Stimulated activated CD4-positive, alpha-beta T cell treated with anti-CD3 and anti-CD28 coated beads, Interleukin-1b, Interleukin-23, amount 100 ng/mL, for 4 hours (primary cell): ENCODE results near the gene DNM1.
A peak's percentile ranks its signal among the peaks of the same experiment; 100 is the strongest.
"Not testable (repeated sequence)": the region's sequence is repeated elsewhere in the genome, so short reads cannot be mapped to it uniquely, and the experiment has no call there.

Experiments used
- DNase-seq, 2 donors: peaks; one replicate each; pipeline ENCODE4 v3.0.0-alpha.2; 2020; ENCODE audit warnings: low read depth in 2 of 2

DNM1 gene

DNA sequence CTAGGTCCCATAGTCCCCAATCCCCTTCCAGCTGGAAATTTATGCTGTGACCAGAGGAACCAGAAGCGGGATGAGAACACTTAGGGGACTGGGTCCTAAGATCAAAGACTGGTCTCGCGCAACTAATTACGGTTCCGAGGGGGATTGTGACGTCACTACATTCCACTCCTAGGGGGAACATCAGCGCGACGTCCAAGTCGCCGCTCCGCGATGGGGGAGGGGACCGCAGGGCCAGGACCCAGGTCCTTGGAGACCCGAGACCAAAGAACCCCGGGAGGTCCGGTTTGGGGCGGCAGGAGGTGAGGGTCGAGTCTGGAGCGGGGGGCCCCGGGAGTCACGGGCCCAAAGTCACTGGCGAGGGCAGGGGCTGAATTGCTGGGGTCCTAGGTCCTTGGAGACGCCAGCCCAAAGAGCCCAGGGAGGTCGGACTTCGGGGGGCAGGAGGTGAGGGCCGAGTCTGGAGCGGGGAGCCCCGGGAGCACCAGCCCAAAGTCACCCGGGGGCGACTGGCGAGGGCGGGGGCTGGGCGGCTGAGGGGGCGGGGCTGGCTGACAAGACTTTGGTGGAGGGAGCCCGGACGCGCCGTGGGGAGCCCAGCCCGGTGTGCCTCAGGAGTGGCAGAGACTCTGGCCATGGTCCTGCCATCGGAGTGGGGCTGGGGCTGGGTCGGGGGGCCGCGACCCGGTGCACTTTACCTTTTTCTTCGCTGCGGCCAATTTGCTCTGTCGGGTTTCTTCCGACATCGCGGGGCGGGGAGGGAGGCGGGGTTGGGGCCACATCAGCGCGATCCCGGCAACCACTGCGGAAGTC is 72.2 kb downstream of the DNM1 start, which contains the start of gene GOLGA2:
Gene GOLGA2, minus strand, starts transcription at position 810 of the 810 bp plus-strand sequence. Its CDS starts 31 bp downstream, at position 779.
- DNase-seq = no peak

DNA sequence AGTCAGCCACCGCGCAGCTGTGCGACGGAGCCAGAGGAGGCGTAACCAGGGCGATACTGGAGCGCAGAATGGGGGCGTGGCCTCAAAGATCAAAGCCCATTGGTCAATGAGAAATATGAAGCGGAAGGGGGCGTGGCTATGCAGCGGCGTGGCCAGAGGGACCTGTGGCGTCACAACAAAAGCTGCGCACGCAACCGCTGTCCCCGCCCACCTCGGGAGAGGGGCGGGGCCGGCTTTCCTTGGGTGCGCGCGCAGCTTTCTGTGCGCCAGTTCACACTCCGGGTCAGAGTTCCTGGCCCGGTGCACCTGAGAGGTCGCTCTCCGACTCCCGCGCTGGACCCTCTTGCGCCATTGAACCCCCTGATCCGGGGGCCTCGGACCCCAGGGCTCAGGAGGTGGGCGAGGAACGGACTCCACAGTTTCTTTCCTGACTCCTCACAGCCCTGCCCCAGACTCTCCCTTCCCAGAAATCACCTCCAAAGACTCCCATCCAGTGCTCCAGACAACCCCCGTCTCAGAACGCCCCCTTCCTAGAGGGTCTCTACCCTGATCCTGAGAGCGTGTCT is 72.9 kb downstream of the DNM1 start, which contains the start of gene SWI5:
Gene SWI5, plus strand, starts transcription at position 269 of the 566 bp plus-strand sequence.
- DNase-seq = peak; percentile 99 to 100

DNA sequence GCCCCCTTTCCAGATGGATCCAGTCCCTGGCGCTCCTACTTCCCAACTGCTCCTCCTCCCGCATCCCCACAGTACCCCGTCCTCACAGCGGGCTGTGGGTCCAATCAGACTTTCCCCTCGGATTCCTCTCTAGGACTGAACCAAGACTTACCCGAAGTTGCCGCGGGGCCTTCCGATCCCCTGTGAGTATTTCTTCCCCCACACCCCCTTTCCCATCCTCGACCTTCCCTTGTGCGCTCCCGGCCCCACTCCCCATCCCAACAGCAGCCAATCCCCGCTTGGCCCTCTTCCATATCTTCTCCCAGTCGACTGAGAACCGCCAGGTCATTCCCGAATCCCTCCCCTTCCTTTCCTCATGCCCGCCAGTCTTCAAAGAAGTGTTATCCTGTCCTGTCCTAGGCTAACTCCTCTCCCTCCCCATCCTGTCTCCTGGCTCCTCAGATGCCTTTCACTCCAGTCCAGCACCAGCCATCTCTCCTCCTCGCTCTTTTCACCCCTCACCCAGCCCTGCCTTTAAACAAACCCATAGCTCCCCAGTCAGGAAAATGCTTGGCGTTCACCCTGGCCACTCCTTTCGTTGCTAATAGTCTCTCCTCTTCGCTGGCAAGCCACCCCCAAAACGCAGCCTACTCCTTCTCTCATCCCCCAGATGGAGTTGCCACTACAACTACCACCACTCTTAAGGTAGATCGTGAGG is 73.5 kb downstream of the DNM1 start:
- no peak for DNase-seq

DNA sequence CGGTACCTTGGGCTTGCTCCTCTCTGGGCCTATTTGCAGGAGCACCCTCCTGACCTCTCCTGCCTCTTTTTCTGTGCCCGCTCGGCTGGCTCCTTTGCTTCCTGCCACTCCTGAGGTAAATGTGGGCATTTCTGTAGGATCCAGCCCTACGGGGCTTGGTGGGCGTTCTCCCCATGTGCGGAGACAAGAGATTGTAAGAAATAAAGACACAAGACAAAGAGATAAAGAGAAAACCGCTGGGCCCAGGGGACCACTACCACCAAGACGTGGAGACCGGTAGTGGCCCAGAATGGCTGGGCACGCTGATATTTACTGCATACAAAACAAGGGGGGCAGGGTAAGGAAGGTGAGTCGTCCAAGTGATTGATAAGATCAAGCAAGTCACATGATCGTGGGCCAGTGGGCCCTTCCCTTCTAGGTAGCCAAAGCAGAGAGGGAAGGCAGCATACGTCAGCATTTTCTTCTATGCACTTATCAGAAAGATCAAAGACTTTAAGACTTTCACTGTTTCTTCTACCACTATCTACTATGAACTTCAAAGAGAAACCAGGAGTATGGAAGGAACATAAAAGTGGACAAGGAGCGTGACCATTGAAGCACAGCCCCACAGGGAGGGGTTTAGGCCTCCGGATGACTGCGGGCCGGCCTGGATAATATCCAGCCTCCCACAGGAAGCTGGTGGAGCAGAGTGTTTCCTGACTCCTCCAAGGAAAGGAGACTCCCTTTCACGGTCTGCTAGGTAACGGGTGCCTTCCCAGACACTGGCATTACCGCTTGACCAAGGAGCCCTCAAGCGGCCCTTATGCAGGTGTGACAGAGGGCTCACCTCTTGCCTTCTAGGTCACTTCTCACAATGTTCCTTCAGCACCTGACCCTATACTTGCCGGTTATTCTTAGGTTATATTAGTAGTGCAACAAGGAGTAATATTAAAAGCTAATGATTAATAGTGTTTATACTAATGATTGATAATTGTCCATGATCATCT is 76.2 kb downstream of the DNM1 start:
- DNase-seq = not testable (repeated sequence)

DNA sequence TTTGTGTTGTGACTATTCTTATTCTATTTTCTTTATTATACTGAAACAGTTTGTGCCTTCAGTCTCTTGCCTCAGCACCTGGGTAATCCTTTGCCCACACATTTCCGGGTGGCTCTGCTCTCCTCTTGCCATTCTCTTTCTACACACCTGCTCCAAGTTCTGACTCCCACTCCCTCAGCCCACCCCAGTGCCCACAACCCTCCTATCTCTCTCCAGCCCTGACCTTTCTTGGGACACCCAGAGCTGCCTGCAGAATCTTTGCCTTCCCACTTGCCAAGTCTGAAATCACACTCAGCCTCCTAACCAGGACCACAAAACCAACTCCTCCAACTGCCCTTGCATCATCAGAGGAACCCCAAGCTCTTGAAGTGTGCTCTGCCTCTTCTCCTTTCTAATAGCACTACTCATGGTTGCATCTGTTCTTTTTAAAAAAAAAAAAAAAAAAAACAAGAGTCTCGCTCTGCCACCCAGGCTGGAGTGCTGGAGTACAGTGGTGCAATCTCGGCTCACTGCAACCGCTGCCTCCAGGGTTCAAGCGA is 77.0 kb downstream of the DNM1 start:
- no peak for DNase-seq

DNA sequence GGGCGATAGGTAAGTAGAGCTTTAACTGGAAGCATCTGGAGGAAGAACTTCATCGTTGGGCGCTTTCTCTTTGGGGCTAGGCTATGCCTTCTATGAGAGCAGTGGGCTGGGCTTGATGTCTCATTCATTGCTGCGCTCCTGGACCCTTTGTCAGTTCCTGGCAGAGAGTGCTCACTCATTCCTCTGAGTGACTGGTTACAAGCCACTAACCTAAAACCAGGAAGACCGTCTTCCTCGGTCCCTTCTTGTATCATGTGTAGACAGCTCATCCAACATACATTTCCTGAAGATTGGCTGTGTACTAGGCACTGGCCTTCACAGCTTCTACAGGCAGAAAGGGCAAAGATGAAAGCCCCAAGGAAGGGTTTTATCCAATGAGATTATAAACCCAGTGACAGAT is 79.3 kb downstream of the DNM1 start:
- no peak for DNase-seq

DNA sequence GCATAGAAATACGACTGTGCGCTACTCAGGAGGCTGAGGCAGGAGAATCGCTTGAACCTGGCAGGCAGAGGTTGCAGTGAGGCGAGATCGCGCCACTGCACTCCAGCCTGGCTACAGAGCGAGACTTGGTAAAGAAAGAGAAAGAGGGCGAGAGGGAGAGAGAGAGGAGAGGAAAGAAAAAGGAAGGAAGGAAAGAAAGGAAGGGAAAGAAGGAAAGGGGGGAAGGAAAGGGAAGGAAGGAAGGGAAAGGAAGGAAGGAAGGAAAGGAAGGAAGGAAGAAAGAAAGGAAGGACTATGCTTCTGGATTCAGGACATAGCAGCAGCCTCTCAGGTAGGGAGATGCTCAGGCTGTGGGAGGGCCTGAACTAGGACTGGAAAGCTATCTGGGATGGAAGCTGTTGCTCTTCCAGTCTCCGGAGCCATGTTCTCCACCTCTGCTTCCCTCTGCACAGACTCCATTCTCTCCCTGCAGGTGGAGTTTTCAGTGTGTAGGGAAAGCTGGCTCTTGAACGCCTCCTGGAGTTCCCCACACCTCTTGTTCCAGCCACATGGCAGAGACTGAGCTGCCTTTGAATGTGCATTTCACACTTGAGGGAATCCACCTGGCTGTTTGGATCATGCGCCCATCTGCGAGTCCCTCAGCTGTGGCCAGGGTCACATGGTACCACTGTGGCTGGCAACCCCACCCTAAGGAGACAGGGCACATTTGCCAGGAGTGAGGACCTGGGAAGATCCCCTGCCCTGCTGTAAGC is 82.0 kb downstream of the DNM1 start:
- DNase-seq = no peak

DNA sequence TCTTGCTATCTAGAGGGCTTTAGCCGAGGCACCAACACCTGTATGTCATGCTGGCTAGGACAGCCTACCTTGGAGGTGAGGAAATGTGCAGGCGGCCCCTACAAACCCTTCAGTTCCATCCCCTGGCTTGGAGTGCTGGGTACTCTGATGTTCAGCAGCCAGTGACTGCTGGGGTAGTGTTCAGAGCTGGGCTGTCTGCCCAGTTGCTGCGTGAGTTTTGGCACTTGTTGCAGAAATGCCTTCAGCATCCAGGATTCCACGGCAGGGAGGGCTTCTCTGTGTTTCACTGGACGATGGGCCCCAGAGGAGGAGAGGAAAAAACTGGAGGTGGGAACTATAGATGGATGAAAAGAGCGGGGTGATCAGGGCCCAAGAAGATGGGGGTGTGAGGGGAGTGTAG is 83.3 kb downstream of the DNM1 start:
- DNase-seq = no peak

DNA sequence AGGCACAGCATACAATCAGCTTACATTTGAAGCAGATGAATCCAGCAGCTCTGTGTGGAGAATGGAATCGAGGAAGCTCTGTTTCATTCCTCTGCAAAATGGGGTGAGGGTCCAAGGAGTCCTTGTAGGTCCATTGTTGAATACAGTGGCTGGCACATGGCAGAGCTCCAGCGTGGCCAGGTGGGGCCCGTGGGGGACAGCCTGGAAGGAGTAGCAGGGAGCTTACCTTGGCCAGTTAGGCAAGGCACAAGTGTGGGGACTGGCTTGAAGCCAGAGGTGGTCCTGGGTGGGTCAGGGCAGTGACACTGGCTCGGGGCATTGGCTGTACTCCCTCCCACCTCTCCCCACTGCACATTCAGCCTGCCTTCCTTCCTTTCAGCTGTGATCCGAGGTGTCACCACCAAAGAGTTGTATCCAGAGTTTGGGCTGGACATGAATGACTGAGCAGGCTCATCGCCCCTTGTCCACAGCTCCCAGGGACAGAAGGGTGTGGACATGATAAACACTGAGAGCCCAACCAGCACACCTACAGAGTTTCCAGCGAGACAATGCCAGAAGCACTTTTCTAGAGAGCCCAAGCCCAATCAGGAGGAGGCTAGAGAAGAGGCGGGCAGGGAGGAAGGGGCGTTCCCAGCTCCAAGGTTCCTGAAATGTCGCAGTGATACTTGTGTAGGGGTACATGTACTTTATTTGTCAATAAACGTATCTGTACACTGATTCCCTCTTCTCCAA is 85.3 kb downstream of the DNM1 start:
- no peak for DNase-seq

DNA sequence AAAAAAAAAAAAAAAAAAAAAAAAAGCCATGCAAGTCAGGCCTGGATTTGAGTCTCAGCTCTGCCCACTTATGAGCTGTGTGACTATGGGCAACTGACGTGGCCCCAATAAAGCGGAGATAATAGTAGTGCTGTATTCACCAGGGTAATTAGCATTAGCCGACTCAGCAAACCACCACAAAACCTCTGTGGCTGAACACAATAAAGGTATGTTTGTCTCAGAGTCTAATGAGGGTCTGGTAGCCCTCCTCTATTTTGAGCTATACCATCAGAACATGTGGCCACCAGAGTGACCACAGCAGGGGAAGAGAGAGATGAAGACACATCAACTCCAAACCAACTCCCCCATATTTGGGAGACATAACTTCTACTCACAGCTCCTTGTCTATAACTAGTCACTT is 88.8 kb downstream of the DNM1 start:
- DNase-seq = no peak

DNA sequence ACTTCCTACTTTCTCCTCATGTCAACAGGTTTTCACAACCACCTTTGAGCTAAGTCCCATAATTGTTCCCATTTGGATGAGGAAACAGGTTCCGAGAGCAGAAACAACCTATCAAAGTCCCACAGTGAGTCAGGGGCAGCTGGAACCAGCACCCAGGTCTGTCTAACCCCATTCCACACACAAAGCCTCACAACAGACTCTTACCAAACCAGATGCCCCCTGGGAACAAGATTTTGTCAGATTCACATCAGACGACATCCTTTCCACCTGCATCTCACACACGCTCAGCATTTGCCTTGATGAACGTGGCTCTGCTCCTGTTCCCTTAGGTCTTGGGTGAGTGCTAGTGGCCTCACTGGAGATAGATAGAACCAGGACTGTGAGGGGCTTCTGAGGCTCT is 89.9 kb downstream of the DNM1 start:
- DNase-seq = no peak

DNA sequence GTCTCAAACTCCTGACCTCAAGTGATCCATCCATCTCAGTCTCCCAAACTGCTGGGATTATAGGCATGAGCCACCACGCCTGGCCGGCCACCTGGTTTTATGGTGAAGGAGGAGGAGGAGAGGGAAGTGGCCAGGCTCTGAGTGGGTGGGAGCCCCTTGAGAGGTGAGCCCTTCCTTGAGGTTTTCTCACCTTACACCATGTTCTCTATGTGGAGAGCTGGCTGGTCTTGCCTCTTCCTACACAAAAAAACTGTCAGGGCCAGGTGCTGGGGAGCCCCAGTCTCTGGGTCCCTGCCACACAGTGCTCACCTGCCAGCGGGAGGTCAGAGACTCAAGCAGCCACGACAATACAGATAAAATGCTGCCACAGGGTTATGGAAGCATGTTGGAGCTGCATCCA is 91.0 kb downstream of the DNM1 start:
- no peak for DNase-seq

DNA sequence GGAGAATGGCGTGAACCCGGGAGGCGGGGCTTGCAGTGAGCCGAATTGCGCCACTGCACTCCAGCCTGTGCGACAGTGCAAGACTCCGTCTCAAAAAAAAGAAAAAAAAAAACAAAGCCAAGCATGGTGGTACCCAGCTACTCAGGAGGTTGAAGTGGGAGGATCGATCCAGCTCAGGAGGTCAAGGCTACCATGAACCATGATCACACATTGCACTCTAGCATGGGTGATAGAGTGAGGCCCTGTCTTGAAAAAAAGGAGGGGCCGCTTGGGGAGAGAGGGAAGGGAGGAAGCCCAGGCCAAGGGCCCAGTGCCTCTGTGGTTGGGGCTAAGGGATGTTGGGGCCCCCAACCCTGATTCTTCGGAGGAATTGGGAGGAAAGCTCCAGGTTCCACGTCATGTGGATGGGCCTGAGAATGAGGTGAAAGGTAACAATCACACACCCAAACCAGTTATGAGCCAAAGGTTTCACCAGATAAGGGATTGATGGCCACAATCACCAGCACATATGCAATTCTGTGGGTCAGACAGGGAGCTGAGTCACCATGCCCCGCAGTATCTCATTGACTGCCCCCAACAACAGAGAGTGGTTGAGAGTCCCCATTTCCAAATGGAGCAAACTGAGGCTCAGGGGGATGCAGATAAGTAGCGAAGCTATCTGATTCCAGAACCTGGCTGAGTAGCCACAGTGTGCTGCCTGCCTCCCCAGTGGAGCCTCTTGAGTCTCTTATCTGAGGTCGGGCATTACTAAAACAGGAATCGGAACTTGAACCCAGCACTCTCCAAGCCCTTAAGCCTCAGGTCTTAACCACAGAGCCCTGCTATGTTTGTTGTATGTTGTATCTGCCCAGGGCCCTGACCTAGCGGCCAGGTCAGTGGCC is 93.4 kb downstream of the DNM1 start:
- no peak for DNase-seq

DNA sequence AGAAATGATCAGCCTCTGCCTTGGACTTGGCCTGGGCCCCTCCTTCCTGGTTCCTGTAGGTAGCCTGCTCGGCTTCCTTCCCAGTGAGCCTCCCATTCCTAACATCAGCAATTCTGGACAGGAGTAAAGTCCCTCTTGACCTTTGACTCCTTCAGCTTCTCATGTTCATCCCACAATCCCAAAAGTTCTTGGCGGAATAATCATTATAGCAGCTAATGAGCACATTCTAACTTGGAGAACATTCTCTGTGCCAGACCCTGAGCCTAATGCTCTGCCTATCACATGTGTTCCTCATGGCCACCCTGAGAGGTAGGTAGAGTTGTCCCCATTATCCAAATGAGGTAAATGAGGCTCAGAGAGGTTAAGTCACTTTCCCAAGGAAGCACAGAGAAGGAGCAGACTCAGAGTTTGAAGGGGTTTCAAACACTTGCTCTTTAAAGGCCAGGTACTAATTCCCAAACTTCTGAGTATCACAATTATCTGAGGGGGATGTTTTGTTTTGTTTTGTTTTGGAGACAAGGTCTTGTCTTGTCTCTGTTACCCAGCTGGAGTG is 94.1 kb downstream of the DNM1 start:
- no peak for DNase-seq

DNA sequence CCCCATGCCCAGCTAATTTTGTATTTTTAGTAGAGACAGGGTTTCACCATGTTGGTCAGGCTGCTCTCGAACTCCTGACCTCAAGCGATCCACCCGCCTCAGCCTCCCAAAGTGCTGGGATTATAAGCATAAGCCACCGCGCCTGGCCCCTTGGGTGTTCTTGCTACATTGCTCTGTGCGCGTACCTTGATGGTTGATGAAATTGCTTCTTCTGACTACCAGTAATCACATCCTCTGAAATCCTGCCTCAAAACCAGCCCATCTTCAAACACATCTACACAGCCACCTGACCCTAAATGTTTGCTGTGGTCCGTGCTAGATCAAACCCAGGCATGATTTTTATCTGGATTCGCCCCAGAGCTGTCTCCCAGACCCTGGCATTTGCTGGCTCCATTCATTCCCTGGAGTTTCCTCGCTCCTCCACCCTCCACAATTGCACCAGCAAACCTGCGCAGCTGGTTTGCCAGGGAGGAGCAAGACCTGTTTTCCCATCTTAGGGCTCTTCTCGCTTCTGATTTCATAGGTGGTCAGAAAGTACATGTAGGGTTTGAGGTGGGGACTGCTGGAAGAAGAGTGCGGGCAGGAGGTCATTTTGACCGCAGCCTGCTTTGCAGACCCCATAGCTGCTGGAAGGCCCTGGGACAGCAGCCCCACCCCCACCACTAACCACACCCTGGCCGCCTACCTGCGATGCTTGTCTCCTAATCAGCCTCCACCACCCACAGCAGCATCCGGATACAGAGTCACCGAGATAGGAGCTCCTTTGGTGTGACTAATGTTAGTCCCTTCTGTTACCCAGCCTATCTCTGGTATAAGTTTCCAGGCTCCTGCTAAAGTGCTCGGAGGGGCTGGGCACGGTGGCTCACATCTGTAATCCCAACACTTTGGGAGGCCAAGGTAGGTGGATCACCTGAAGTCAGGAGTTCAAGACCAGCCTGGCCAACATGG is 95.6 kb downstream of the DNM1 start:
- DNase-seq = no peak

DNA sequence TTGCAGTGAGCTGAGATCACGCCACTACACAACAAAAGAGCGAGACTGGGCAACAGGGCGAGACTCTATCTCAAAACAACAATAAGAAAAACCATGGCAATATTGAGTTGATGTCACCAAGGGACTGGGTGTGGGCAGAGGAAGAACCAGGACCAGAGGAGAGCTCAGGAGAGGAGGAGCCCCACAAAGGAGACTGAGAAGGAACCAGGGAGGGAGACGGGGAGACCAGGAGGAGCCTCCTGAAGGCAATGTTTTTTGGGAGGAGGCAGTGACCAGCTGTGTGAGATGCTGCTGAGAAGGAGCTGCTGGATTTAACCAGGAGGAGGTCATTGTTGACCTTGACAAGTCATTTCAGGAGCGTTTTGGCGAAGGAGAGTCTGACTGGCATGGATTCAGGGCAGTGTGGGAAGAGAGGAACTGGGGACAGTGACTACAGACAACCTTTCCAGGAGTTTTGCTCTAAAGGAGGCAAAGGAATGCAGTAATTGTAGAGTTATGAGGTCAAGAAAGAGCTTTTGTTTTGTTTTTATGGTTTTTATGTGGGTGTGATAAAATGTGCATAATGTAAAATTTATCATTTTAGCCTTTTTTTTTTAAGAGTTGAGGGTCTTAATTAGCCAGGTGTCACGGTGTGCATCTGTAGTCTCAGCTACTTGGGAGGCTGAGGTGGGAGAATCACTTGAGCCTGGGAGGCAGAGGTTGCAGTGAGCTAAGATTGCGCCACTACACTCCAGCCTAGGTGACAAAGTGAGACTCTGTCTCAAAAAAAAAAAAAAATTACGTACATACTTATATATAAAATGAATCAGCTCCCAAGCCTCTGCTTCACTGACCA is 101.2 kb downstream of the DNM1 start:
- DNase-seq = no peak
